ENCODE data around the gene SYT1. TPM values are rescaled to one million over a fixed set of nuclear protein-coding genes. Genes with fewer than 3 reads are reported as not detected.

The SYT1 gene
- total RNA-seq, 1 experiment from 2014 or later, result 80.9 TPM

DNA sequence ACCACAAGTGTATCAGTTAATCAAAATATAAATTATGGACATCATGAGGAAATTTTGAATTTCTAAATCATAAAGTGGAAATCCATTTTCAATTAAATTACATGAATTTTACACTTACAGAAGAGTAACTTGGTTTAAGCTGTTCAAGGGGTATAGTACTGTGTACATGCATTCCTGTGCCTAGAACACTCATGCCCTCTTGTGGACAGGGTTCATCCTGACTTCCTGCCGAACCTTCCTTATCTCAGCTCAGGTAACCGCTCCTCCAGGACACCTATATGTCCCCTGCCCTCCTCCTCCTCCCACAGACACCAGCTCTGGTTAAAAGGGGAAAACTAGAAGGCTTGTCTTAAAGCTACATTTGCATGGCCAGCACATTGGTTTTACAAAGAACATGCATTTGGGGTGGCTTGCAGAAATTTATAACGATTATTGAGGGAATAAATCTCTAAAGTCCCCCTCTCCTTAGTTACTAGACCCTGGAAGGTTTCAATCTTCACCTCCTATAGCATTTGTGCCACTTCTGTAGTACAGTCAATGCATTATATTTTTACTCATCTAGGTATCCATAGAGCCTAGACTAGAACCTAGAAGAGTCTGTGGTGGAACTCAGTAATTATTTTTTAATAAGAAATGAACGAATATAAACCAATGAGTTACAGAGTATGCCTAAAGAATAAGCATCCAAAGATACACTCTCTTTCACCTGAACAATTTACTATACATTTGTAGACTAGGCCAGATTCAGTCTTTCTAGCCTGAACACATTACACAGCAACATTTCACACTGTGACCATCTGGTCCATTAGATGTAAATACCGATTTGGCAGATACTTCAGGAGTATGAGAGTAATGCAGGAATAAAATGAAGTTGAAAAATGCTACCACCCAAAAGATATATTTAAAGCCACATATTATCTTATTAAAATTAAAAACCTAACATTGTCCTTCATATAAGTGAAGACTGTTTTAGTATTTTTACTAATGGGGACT, 480.6 kb downstream of the SYT1 start:
- H3K4me1 ChIP-seq (ENCODE audit: insufficient read depth, low read length, poor library complexity, severe bottlenecking), result peaks cover 2% of the 10 kb centered on the region
- no peaks in the 10 kb centered on the region for H3K9me3 ChIP-seq (ENCODE audit: low read depth, low read length, poor library complexity, severe bottlenecking)
- DNase-seq (ENCODE audit: low spot score), result peak; percentile 55
- TF ChIP-seq, protein P1, sequence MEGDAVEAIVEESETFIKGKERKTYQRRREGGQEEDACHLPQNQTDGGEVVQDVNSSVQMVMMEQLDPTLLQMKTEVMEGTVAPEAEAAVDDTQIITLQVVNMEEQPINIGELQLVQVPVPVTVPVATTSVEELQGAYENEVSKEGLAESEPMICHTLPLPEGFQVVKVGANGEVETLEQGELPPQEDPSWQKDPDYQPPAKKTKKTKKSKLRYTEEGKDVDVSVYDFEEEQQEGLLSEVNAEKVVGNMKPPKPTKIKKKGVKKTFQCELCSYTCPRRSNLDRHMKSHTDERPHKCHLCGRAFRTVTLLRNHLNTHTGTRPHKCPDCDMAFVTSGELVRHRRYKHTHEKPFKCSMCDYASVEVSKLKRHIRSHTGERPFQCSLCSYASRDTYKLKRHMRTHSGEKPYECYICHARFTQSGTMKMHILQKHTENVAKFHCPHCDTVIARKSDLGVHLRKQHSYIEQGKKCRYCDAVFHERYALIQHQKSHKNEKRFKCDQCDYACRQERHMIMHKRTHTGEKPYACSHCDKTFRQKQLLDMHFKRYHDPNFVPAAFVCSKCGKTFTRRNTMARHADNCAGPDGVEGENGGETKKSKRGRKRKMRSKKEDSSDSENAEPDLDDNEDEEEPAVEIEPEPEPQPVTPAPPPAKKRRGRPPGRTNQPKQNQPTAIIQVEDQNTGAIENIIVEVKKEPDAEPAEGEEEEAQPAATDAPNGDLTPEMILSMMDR (conservative IDR thresholded peaks at IDR 0.05; ENCODE audit: low read depth, low read length), result peak; percentile 64
- no peak for TF ChIP-seq EZH2 (IDR thresholded peaks at IDR 0.05; ENCODE audit: borderline replicate concordance, low read depth, low read length, poor library complexity, severe bottlenecking)
- BruUV-seq (replicated peaks), result no TSS peak
- intact Hi-C loops (cut with micrococcal nuclease; ENCODE audit: unreplicated experiment), result loop anchor here (10.0 kb wide), 1 partner anchor 870 kb away; no protein-coding TSS in a partner anchor
- H3K27ac ChIP-seq (ENCODE audit: low read depth, low read length, poor library complexity, severe bottlenecking), result no peak overlapping the region
- no peaks in the 10 kb centered on the region for H3K36me3 ChIP-seq (ENCODE audit: insufficient read depth, low read length, poor library complexity, severe bottlenecking)
- no peaks in the 10 kb centered on the region for H3K27me3 ChIP-seq (replicated peaks; ENCODE audit: insufficient read depth, low read depth, low read length, poor library complexity)
- CTCF ChIA-PET, result interaction anchor here (0.5 to 1.1 kb wide), 3 partner anchors 170 to 1346 kb away, joined by 3 to 4 read pairs (median 3); no protein-coding TSS in a partner anchor
- H3K4me3 ChIP-seq (ENCODE audit: low read depth, low read length, poor library complexity, severe bottlenecking), result no peak overlapping the region
- POLR2A ChIA-PET (ENCODE audit: low non-redundant PET), result no interaction called here

DNA sequence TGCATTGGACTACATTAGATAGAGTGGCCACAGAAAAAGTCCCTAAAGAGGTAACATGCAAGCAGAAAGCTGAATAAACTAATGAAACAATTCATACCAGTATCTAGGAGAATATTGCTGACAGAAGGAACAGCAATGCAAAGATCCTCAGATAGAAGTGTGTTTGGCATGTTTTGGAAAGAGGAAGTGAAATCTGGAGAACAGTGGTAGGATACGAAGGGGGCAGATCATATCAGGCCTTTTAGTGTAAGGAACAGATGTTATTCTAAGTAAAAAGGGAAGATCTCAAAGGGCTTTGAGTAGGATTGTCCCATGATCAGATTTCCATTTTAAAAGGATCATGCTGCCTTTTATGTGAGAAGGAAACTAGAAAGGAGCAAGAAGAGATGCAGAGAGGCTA, 483.3 kb downstream of the SYT1 start:
- intact Hi-C loops (cut with micrococcal nuclease; ENCODE audit: unreplicated experiment), result loop anchor here (10.0 kb wide), 1 partner anchor 873 kb away; no protein-coding TSS in a partner anchor
- ChIA-PET POLR2A (ENCODE audit: low non-redundant PET) (no interaction called here), CTCF (no interaction called here)
- Histone ChIP-seq H3K27me3 (replicated peaks; ENCODE audit: insufficient read depth, low read depth, low read length, poor library complexity) (no peaks in the 10 kb centered on the region), H3K36me3 (ENCODE audit: insufficient read depth, low read length, poor library complexity, severe bottlenecking) (no peaks in the 10 kb centered on the region), H3K27ac (ENCODE audit: low read depth, low read length, poor library complexity, severe bottlenecking) (no peak overlapping the region), H3K4me3 (ENCODE audit: low read depth, low read length, poor library complexity, severe bottlenecking) (no peak overlapping the region), H3K4me1 (ENCODE audit: insufficient read depth, low read length, poor library complexity, severe bottlenecking) (peaks cover 14% of the 10 kb centered on the region), H3K9me3 (ENCODE audit: low read depth, low read length, poor library complexity, severe bottlenecking) (no peaks in the 10 kb centered on the region)
- no TSS peak for BruUV-seq (replicated peaks)
- no peak for DNase-seq (ENCODE audit: low spot score)
- TF ChIP-seq EZH2 (IDR thresholded peaks at IDR 0.05; ENCODE audit: borderline replicate concordance, low read depth, low read length, poor library complexity, severe bottlenecking), result no peak
- TF ChIP-seq, protein P1 (conservative IDR thresholded peaks at IDR 0.05; ENCODE audit: low read depth, low read length), result no peak

DNA sequence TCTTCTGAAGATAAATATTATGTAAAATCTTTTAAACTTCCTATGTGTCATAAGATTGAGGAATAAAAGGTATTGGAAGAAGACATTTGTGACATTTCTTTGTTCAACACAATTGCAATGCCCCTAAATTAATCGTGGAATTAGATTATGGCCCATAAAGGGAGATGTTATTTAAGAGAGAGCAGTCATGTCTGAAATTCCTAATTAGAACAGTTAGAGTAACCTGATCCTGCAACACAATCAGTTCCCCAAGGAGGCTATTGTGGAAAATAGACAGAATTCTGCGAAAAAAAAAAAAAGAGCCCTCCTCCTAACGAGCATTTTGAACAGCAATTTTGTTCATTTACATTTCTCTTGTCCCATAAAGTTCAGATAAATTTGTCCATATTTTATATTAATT, 486.7 kb downstream of the SYT1 start:
- CTCF ChIA-PET, result no interaction called here
- no TSS peak for BruUV-seq (replicated peaks)
- POLR2A ChIA-PET (ENCODE audit: low non-redundant PET), result no interaction called here

More for the DNA sequence above, 486.7 kb downstream of the SYT1 start:
- H3K36me3 ChIP-seq (ENCODE audit: insufficient read depth, low read length, poor library complexity, severe bottlenecking), result peaks cover 15% of the 10 kb centered on the region
- no peak overlapping the region for H3K27ac ChIP-seq (ENCODE audit: low read depth, low read length, poor library complexity, severe bottlenecking)
- H3K9me3 ChIP-seq (ENCODE audit: low read depth, low read length, poor library complexity, severe bottlenecking), result no peaks in the 10 kb centered on the region
- TF ChIP-seq, protein P1 (conservative IDR thresholded peaks at IDR 0.05; ENCODE audit: low read depth, low read length), result no peak
- TF ChIP-seq EZH2 (IDR thresholded peaks at IDR 0.05; ENCODE audit: borderline replicate concordance, low read depth, low read length, poor library complexity, severe bottlenecking), result no peak
- peak; percentile 25 for DNase-seq (ENCODE audit: low spot score)
- H3K27me3 ChIP-seq (replicated peaks; ENCODE audit: insufficient read depth, low read depth, low read length, poor library complexity), result no peaks in the 10 kb centered on the region
- no peak overlapping the region for H3K4me3 ChIP-seq (ENCODE audit: low read depth, low read length, poor library complexity, severe bottlenecking)
- intact Hi-C loops (cut with micrococcal nuclease; ENCODE audit: unreplicated experiment), result no loop called here
- H3K4me1 ChIP-seq (ENCODE audit: insufficient read depth, low read length, poor library complexity, severe bottlenecking), result peaks cover 14% of the 10 kb centered on the region

All from A673 (cell line).